Panc1 (cell line): ENCODE data around the gene AKAP6. TPM values are rescaled to one million over a fixed set of nuclear protein-coding genes. Genes with fewer than 3 reads are reported as not detected.

Experiments used
- ATAC-seq: fragments of 200-7000 bp; cut with Tn5 transposase; 2 replicates; pipeline ENCODE4 v1.9.1; 2020; ENCODE audit warnings: mild to moderate bottlenecking, moderate library complexity
- BruUV-seq: library from RNA; stranded (reverse); fragments of 400-500 nt; replicated peaks from 2 replicates; lab custom pipeline; 2021; lab: Mats Ljungman, UMichigan
- CTCF ChIA-PET: fragments of 300-600 bp; sonication (Branson Sonifier 250); formaldehyde crosslinking; loops from one replicate; lab custom pipeline; 2022; ENCODE audit warnings: antibody characterized with exemption; lab: Charles Lee
- POLR2A ChIA-PET: fragments of 300-600 bp; sonication (Branson Sonifier 250); formaldehyde crosslinking; loops from one replicate; lab custom pipeline; 2022; ENCODE audit warnings: antibody characterized with exemption; lab: Charles Lee
- DNase-seq: peaks from one replicate; pipeline ENCODE4 v3.0.0-alpha.2; 2010; ENCODE audit warnings: low read depth, low spot score
- H3K27ac ChIP-seq: 2 replicates; pipeline ENCODE4 v1.5.1; 2011; ENCODE audit warnings: mild to moderate bottlenecking, low read length, inconsistent platforms
- H3K27me3 ChIP-seq: fragments of 200-500 bp; sonication (Bioruptor generic); 2 replicates; pipeline ENCODE4 v1.6.0; 2014; ENCODE audit warnings: low read length, inconsistent platforms; ENCODE audit not compliant: control insufficient read depth, insufficient read depth
- H3K36me3 ChIP-seq: fragments of 200-500 bp; sonication (Bioruptor generic); 2 replicates; pipeline ENCODE4 v1.5.1; 2014; ENCODE audit warnings: inconsistent platforms, mild to moderate bottlenecking, low read length, moderate library complexity; ENCODE audit not compliant: control insufficient read depth, insufficient read depth
- H3K4me1 ChIP-seq: 2 replicates; pipeline ENCODE4 v1.5.1; 2011; ENCODE audit warnings: inconsistent platforms, mild to moderate bottlenecking, low read length, moderate library complexity; ENCODE audit not compliant: control insufficient read depth, insufficient read depth
- H3K4me3 ChIP-seq, 2 experiments: 2 replicates each; pipeline ENCODE4 v1.5.1; 2011 to 2012; ENCODE audit warnings: low read depth in 2 of 2, low read length in 2 of 2, mild to moderate bottlenecking in 2 of 2, inconsistent platforms in 1 of 2, moderate library complexity in 1 of 2
- H3K9me3 ChIP-seq: fragments of 200-500 bp; sonication (Bioruptor generic); 2 replicates; pipeline ENCODE4 v1.5.1; 2014; ENCODE audit warnings: low read depth, mild to moderate bottlenecking, inconsistent platforms, low read length, moderate library complexity; ENCODE audit not compliant: control insufficient read depth, insufficient read depth
- CTCF ChIP-seq: fragments of 450-650 bp; IDR thresholded peaks from 2 replicates; pipeline ENCODE4 v1.5.1; 2017; ENCODE audit warnings: mild to moderate bottlenecking
- POLR2AphosphoS5 ChIP-seq: IDR thresholded peaks from 2 replicates; pipeline ENCODE4 v1.6.1; 2012; ENCODE audit warnings: mild to moderate bottlenecking, low read depth, low read length, moderate library complexity
- REST ChIP-seq, 2 experiments: IDR thresholded peaks; 2 replicates each; pipeline ENCODE4 v1.6.1; 2011 to 2012; ENCODE audit warnings: low read depth in 2 of 2, control low read depth in 1 of 2, low read length in 1 of 2, mild to moderate bottlenecking in 1 of 2, moderate library complexity in 1 of 2; ENCODE audit not compliant: insufficient read depth in 1 of 2
- SIN3A ChIP-seq: IDR thresholded peaks from 2 replicates; pipeline ENCODE4 v1.6.1; 2012; ENCODE audit warnings: low read depth, mild to moderate bottlenecking, low read length, moderate library complexity, borderline replicate concordance; ENCODE audit not compliant: insufficient read depth
- TCF7L2 ChIP-seq: IDR thresholded peaks from 2 replicates; pipeline ENCODE4 v1.6.1; 2011; ENCODE audit warnings: mild to moderate bottlenecking, low read depth, low read length, inconsistent platforms
- in situ Hi-C: cut with HindIII; loops from 2 replicates; pipeline ENCODE4 v1.10.0; 2016; ENCODE audit warnings: low sequenced_read_pairs, low pct_unique_long_range_greater_than_20kb
- intact Hi-C: fragments of 100-400 bp; cut with micrococcal nuclease; formaldehyde crosslinking; loops from one replicate; pipeline ENCODE4 v1.10.0; 2022; ENCODE audit not compliant: unreplicated experiment
- total RNA-seq: library from RNA; stranded (reverse); gene quantifications from one replicate; pipeline ENCODE4 v1.2.1, GENCODE V29; 2021; ENCODE audit not compliant: unreplicated experiment

The AKAP6 gene
- total RNA-seq, 1 experiment from 2014 or later, result 0.82 TPM

GRCh38 chr14:32601906-32602305 is 272.8 kb downstream of the AKAP6 start:
- Histone ChIP-seq H3K4me3 (no peak overlapping the region), H3K27ac (no peak overlapping the region), H3K9me3 (no peaks in the 10 kb centered on the region), H3K36me3 (no peaks in the 10 kb centered on the region), H3K27me3 (no peaks in the 10 kb centered on the region), H3K4me1 (no peaks in the 10 kb centered on the region)
- intact Hi-C loops, result no loop called here
- DNase-seq, result no peak
- TF ChIP-seq REST (IDR thresholded peaks at IDR 0.05; ENCODE audit: insufficient read depth in 1 of 2, low read depth in 2 of 2, low read length in 1 of 2) (no peak), TCF7L2 (no peak), SIN3A (no peak), CTCF (no peak), POLR2AphosphoS5 (no peak)
- POLR2A ChIA-PET, result no interaction called here
- CTCF ChIA-PET, result no interaction called here
- BruUV-seq, result no TSS peak
- no peak for ATAC-seq
- in situ Hi-C loops, result no loop called here

GRCh38 chr14:32602699-32603098 is 273.6 kb downstream of the AKAP6 start:
- POLR2A ChIA-PET, result no interaction called here
- TF ChIP-seq CTCF (no peak), POLR2AphosphoS5 (no peak), SIN3A (no peak), TCF7L2 (no peak), REST (IDR thresholded peaks at IDR 0.05; ENCODE audit: insufficient read depth in 1 of 2, low read depth in 2 of 2, low read length in 1 of 2) (no peak)
- CTCF ChIA-PET, result no interaction called here
- H3K36me3 ChIP-seq, result no peaks in the 10 kb centered on the region
- no peak for DNase-seq
- in situ Hi-C loops, result no loop called here
- BruUV-seq, result no TSS peak
- intact Hi-C loops, result no loop called here
- H3K4me3 ChIP-seq, result no peak overlapping the region
- no peaks in the 10 kb centered on the region for H3K4me1 ChIP-seq
- H3K27ac ChIP-seq, result no peak overlapping the region
- H3K9me3 ChIP-seq, result no peaks in the 10 kb centered on the region
- no peak for ATAC-seq
- no peaks in the 10 kb centered on the region for H3K27me3 ChIP-seq
